HEK293T (cell line): ENCODE measurements around the gene GPS1.

Experiments
- BHLHE40 ChIP-seq: fragments of 450-650 bp; IDR thresholded peaks from 2 replicates; pipeline ENCODE4 v1.6.1; 2016; ENCODE audit warnings: mild to moderate bottlenecking, moderate library complexity, borderline replicate concordance
- CTBP1 ChIP-seq: fragments of 450-650 bp; IDR thresholded peaks from 2 replicates; pipeline ENCODE4 v1.6.1; 2016; ENCODE audit warnings: borderline replicate concordance
- ELF4 ChIP-seq: fragments of 450-650 bp; IDR thresholded peaks from 2 replicates; pipeline ENCODE4 v1.6.1; 2017; ENCODE audit warnings: antibody characterized with exemption
- FOXA1 ChIP-seq: fragments of 450-650 bp; IDR thresholded peaks from 2 replicates; pipeline ENCODE4 v1.6.1; 2016; ENCODE audit warnings: mild to moderate bottlenecking
- FOXK2 ChIP-seq: fragments of 450-650 bp; IDR thresholded peaks from 2 replicates; pipeline ENCODE4 v1.6.1; 2016; ENCODE audit warnings: mild to moderate bottlenecking
- FOXM1 ChIP-seq: fragments of 450-650 bp; IDR thresholded peaks from 2 replicates; pipeline ENCODE4 v1.6.1; 2017; ENCODE audit warnings: mild to moderate bottlenecking, borderline replicate concordance
- HDGF ChIP-seq: fragments of 450-650 bp; IDR thresholded peaks from 2 replicates; pipeline ENCODE4 v1.6.1; 2017; ENCODE audit warnings: antibody characterized with exemption, borderline replicate concordance
- LEF1 ChIP-seq: fragments of 450-650 bp; IDR thresholded peaks from 2 replicates; pipeline ENCODE4 v1.6.1; 2017; ENCODE audit warnings: mild to moderate bottlenecking, borderline replicate concordance
- NFRKB ChIP-seq: fragments of 450-650 bp; IDR thresholded peaks from 2 replicates; pipeline ENCODE4 v1.6.1; 2016; ENCODE audit warnings: mild to moderate bottlenecking, moderate library complexity
- TARDBP ChIP-seq: fragments of 450-650 bp; IDR thresholded peaks from 2 replicates; pipeline ENCODE4 v1.6.1; 2016

DNA sequence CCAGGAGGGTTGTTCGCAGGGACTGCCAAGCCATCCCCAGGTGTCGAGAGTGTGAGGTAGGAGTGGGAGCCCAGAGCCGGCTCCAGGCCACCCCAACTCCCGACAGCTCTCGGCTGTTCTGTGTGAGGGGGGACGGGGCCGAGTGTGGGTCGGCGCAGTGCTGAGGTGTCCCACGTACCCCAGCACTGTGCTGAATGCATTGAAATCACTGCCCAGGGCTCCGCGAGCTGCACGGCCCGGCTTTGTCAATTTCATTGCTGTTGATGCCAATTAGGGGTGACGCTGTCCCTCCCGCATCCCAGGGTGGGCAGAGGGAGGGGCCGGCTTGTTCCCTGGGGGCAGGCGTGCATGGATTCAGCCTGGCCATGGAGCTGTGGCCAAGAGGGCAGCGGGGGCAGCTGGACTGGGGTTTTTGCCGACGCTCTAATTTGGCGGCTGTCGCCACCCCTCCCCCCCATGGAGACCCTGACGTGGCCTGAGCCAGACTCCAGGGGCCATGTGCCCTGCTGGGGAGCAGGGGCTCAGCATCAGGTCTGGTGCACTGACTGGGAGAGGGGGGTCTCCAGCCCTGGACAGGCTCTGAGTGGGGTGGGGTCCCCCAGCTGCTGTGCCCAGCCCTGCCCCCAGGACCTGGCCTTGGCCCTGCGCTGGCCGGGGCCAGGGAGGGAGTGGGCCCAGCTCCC lies 43.3 kb upstream of the GPS1 start:
- TF ChIP-seq NFRKB, result no peak
- no peak for TF ChIP-seq TARDBP
- no peak for TF ChIP-seq FOXK2
- no peak for TF ChIP-seq FOXA1
- TF ChIP-seq ELF4, result no peak
- no peak for TF ChIP-seq FOXM1
- no peak for TF ChIP-seq HDGF
- TF ChIP-seq CTBP1, result no peak
- no peak for TF ChIP-seq LEF1
- no peak for TF ChIP-seq BHLHE40
